ENCODE results near the gene CGN. TPM values are rescaled to one million over a fixed set of nuclear protein-coding genes. Genes with fewer than 3 reads are reported as not detected.

The CGN gene
- total and polyA plus RNA-seq, 2 donors (not counting 1 experiment from before 2014, with no cell fraction given), result 0.22 to 0.81 TPM

GRCh38 chr1:151540982-151541377 is 29.8 kb downstream of the CGN start:
- peaks cover 14% of the 10 kb centered on the region for H3K27me3 Mint-ChIP-seq
- intact Hi-C loops (cut with micrococcal nuclease), result loop anchor here (1.0 kb wide), 5 partner anchors 30 to 249 kb away; partner anchors contain the start of genes CGN, POGZ, RIIAD1 and SNX27
- Histone ChIP-seq H4K20me1 (ENCODE audit: control insufficient read depth, insufficient read depth, low read length, poor library complexity, severe bottlenecking) (no peaks in the 10 kb centered on the region), H3K27me3 (replicated peaks in 1 of 4; ENCODE audit: control extremely low read depth in 1 of 4, control insufficient read depth in 3 of 4, insufficient read depth in 4 of 4, low read length in 3 of 4) (peaks cover 0 to 25% (median 10%) of the 10 kb centered on the region in 4 experiments), H2AFZ (ENCODE audit: insufficient read depth, low read depth, low read length, poor library complexity, severe bottlenecking) (peak overlapping the region; percentile 84), H3K4me3 (ENCODE audit: control extremely low read depth in 1 of 5, extremely low read depth in 1 of 5, insufficient read depth in 1 of 5, low read depth in 2 of 5, low read length in 4 of 5) (peak overlapping the region; percentile 39 to 85 (median 75)), H3K27ac (ENCODE audit: low read length in 2 of 2) (no peak overlapping the region), H3K4me2 (replicated peaks; ENCODE audit: low read depth, low read length, poor library complexity, severe bottlenecking) (peak overlapping the region; percentile 86), H3K9ac (ENCODE audit: low read length) (peak overlapping the region; percentile 83), H3K4me1 (ENCODE audit: control insufficient read depth in 2 of 2, insufficient read depth in 2 of 2, low read length in 2 of 2) (peaks cover 15 to 22% of the 10 kb centered on the region in 2 donors), H3K9me3 (ENCODE audit: control extremely low read depth in 1 of 3, control insufficient read depth in 2 of 3, insufficient read depth in 1 of 3, low read length in 2 of 3) (no peaks in the 10 kb centered on the region), H3K36me3 (replicated peaks in 1 of 2; ENCODE audit: control extremely low read depth in 1 of 2, control insufficient read depth in 1 of 2, extremely low read depth in 1 of 2, insufficient read depth in 2 of 2, low read length in 1 of 2) (no peaks in the 10 kb centered on the region), H3K79me2 (ENCODE audit: control insufficient read depth, insufficient read depth, low read length) (no peaks in the 10 kb centered on the region)
- ATAC-seq (ENCODE audit: low read depth), result no peak
- TF ChIP-seq CTCF (IDR thresholded peaks at IDR 0.05) (no peak), EZH2 (IDR thresholded peaks at IDR 0.05; ENCODE audit: borderline replicate concordance, insufficient read depth, low read depth, low read length, poor library complexity, severe bottlenecking) (no peak)
- WGBS (ENCODE audit: insufficient coverage), result 0% methylated on average over 3 of the region's 13 CpGs
- H3K9me3 Mint-ChIP-seq (ENCODE audit: insufficient read depth), result no peaks in the 10 kb centered on the region
- no peak overlapping the region for H3K27ac Mint-ChIP-seq
- H3K4me3 Mint-ChIP-seq, result peak overlapping the region; percentile 98
- POLR2A ChIA-PET, result interaction anchor here (0.6 to 1.0 kb wide), 2 partner anchors 30 to 82 kb away, joined by 3 to 7 read pairs; partner anchors contain the start of genes CGN and POGZ
- CTCF ChIA-PET, result interaction anchor here (0.8 to 1.3 kb wide), 2 partner anchors 53 to 194 kb away, joined by 3 read pairs; no protein-coding TSS in a partner anchor
- peaks cover 19% of the 10 kb centered on the region for H3K4me1 Mint-ChIP-seq
- DNase-seq, result peak; percentile 37

GRCh38 chr1:151541752-151542151 is 30.6 kb downstream of the CGN start:
- Histone ChIP-seq H4K20me1 (ENCODE audit: control insufficient read depth, insufficient read depth, low read length, poor library complexity, severe bottlenecking) (no peaks in the 10 kb centered on the region), H3K4me1 (ENCODE audit: control insufficient read depth in 2 of 2, insufficient read depth in 2 of 2, low read length in 2 of 2) (peaks cover 15 to 22% of the 10 kb centered on the region in 2 donors), H3K36me3 (replicated peaks in 1 of 2; ENCODE audit: control extremely low read depth in 1 of 2, control insufficient read depth in 1 of 2, extremely low read depth in 1 of 2, insufficient read depth in 2 of 2, low read length in 1 of 2) (no peaks in the 10 kb centered on the region), H3K9ac (ENCODE audit: low read length) (no peak overlapping the region), H3K79me2 (ENCODE audit: control insufficient read depth, insufficient read depth, low read length) (no peaks in the 10 kb centered on the region), H2AFZ (ENCODE audit: insufficient read depth, low read depth, low read length, poor library complexity, severe bottlenecking) (no peak overlapping the region), H3K4me3 (ENCODE audit: control extremely low read depth in 1 of 5, extremely low read depth in 1 of 5, insufficient read depth in 1 of 5, low read depth in 2 of 5, low read length in 4 of 5) (no peak overlapping the region), H3K4me2 (replicated peaks; ENCODE audit: low read depth, low read length, poor library complexity, severe bottlenecking) (no peak overlapping the region), H3K27me3 (replicated peaks in 1 of 4; ENCODE audit: control extremely low read depth in 1 of 4, control insufficient read depth in 3 of 4, insufficient read depth in 4 of 4, low read length in 3 of 4) (peaks cover 0 to 25% (median 10%) of the 10 kb centered on the region in 4 experiments), H3K27ac (ENCODE audit: low read length in 2 of 2) (no peak overlapping the region), H3K9me3 (ENCODE audit: control extremely low read depth in 1 of 3, control insufficient read depth in 2 of 3, insufficient read depth in 1 of 3, low read length in 2 of 3) (no peaks in the 10 kb centered on the region)
- Mint-ChIP-seq H3K4me3 (peak overlapping the region; percentile 98), H3K27me3 (peaks cover 14% of the 10 kb centered on the region), H3K4me1 (peaks cover 19% of the 10 kb centered on the region), H3K9me3 (ENCODE audit: insufficient read depth) (no peaks in the 10 kb centered on the region), H3K27ac (no peak overlapping the region)
- ChIA-PET POLR2A (interaction anchor here (1.0 kb wide), 1 partner anchor 82 kb away, joined by 7 read pairs; the partner anchor contains the start of gene POGZ), CTCF (interaction anchor here (1.3 kb wide), 1 partner anchor 52 kb away, joined by 3 read pairs; no protein-coding TSS in a partner anchor)
- no peak for ATAC-seq (ENCODE audit: low read depth)
- 91% methylated on average over 4 of the region's 5 CpGs for WGBS (ENCODE audit: insufficient coverage)
- DNase-seq, result no peak
- intact Hi-C loops (cut with micrococcal nuclease), result no loop called here
- TF ChIP-seq EZH2 (IDR thresholded peaks at IDR 0.05; ENCODE audit: borderline replicate concordance, insufficient read depth, low read depth, low read length, poor library complexity, severe bottlenecking), result no peak
- TF ChIP-seq CTCF (IDR thresholded peaks at IDR 0.05), result no peak
